Activated CD8-positive, alpha-beta memory T cell treated with anti-CD3 and anti-CD28 coated beads, Interleukin-2, amount 10 ng/mL, durations not matched to agents 7 days and 5 days (primary cell): ENCODE measurements around the gene ZNF225. TPM values are rescaled to one million over a fixed set of nuclear protein-coding genes. Genes with fewer than 3 reads are reported as not detected.

Experiments used
- ATAC-seq: fragments of 150-1000 bp; cut with Tn5 transposase; one replicate; pipeline ENCODE4 v1.10.0; 2021; ENCODE audit warnings: moderate library complexity
- CTCF ChIA-PET: fragments of 350-600 bp; sonication (Branson Sonifier 250); formaldehyde crosslinking; loops from one replicate; lab custom pipeline; 2021; ENCODE audit warnings: antibody characterized with exemption; lab: Charles Lee
- DNase-seq: peaks from one replicate; pipeline ENCODE4 v3.0.0-alpha.2; 2020
- H3K27ac Mint-ChIP-seq: one replicate; pipeline ENCODE4 v1.8.0; 2021; ENCODE audit warnings: mild to moderate bottlenecking, mixed read lengths
- H3K27me3 Mint-ChIP-seq: one replicate; pipeline ENCODE4 v1.8.0; 2021; ENCODE audit warnings: mixed read lengths
- H3K36me3 Mint-ChIP-seq: one replicate; pipeline ENCODE4 v1.8.0; 2021; ENCODE audit warnings: mild to moderate bottlenecking, mixed read lengths
- H3K4me1 Mint-ChIP-seq: one replicate; pipeline ENCODE4 v1.8.0; 2021; ENCODE audit warnings: mixed read lengths
- H3K4me3 Mint-ChIP-seq: one replicate; pipeline ENCODE4 v1.8.0; 2021; ENCODE audit warnings: mild to moderate bottlenecking, moderate library complexity, mixed read lengths
- H3K9me3 Mint-ChIP-seq: one replicate; pipeline ENCODE4 v1.8.0; 2022; ENCODE audit warnings: low read depth, mixed read lengths
- total RNA-seq, 2 experiments: library from RNA; stranded (reverse); gene quantifications; one replicate each; pipeline ENCODE4 v1.2.3, GENCODE V29; 2021

Gene ZNF225
- 1 to 10 TPM; 4.2 to 6.2 TPM for total RNA-seq

GRCh38 chr19:44113138-44113783 lies at the start of gene ZNF225:
Gene ZNF225, plus strand, starts transcription at chr19:44113399. Its CDS starts 2,429 bp downstream, at chr19:44115828.
- peak within 1 kb of the TSS; percentile 93 for H3K27ac Mint-ChIP-seq
- H3K27me3 Mint-ChIP-seq: no peaks in the 10 kb centered on the region
- peaks cover 46% of the 10 kb centered on the region for H3K36me3 Mint-ChIP-seq
- peaks cover 15% of the 10 kb centered on the region for H3K9me3 Mint-ChIP-seq
- peak; percentile 94 for DNase-seq
- peak within 1 kb of the TSS; percentile 100 for H3K4me3 Mint-ChIP-seq
- H3K4me1 Mint-ChIP-seq: peaks cover 19% of the 10 kb centered on the region
- peak; percentile 93 for ATAC-seq
- CTCF ChIA-PET: interaction anchor here (1.2 kb wide), 1 partner anchor 94 kb away, joined by 3 read pairs; no protein-coding TSS in a partner anchor

GRCh38 chr19:44066305-44066704 lies 46.9 kb upstream of the ZNF225 start:
- DNase-seq: no peak
- peaks cover 4% of the 10 kb centered on the region for H3K4me1 Mint-ChIP-seq
- no peak for ATAC-seq
- no peak overlapping the region for H3K4me3 Mint-ChIP-seq
- H3K9me3 Mint-ChIP-seq: peaks cover 27% of the 10 kb centered on the region
- H3K27me3 Mint-ChIP-seq: no peaks in the 10 kb centered on the region
- peaks cover 19% of the 10 kb centered on the region for H3K36me3 Mint-ChIP-seq
- no peak overlapping the region for H3K27ac Mint-ChIP-seq
- CTCF ChIA-PET: interaction anchor here (0.9 kb wide), 1 partner anchor 118 kb away, joined by 3 read pairs; no protein-coding TSS in a partner anchor

DNA sequence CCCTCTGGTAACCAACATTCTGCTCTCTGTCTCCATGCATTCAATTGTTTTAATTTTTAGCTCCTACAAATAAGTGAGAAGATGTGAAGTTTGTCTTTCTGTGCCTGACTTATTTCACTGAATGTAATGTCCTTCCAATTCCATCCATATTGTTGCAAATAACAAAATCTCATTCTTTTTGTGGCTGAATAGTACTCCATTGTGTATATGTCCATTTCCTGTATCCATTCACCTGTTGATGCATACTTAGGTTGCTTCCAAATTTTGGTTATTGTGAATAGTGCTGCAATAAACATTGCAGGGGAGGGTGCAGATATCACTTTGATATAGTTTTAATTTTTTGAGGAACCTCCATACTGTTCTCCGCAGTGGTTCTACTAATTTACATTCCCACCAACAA lies 43.8 kb upstream of the ZNF225 start:
- peaks cover 24% of the 10 kb centered on the region for H3K4me1 Mint-ChIP-seq
- peaks cover 26% of the 10 kb centered on the region for H3K9me3 Mint-ChIP-seq
- H3K27me3 Mint-ChIP-seq: no peaks in the 10 kb centered on the region
- H3K27ac Mint-ChIP-seq: no peak overlapping the region
- H3K4me3 Mint-ChIP-seq: no peak overlapping the region
- no peak for DNase-seq
- no peak for ATAC-seq
- CTCF ChIA-PET: no interaction called here
- H3K36me3 Mint-ChIP-seq: peaks cover 26% of the 10 kb centered on the region

DNA sequence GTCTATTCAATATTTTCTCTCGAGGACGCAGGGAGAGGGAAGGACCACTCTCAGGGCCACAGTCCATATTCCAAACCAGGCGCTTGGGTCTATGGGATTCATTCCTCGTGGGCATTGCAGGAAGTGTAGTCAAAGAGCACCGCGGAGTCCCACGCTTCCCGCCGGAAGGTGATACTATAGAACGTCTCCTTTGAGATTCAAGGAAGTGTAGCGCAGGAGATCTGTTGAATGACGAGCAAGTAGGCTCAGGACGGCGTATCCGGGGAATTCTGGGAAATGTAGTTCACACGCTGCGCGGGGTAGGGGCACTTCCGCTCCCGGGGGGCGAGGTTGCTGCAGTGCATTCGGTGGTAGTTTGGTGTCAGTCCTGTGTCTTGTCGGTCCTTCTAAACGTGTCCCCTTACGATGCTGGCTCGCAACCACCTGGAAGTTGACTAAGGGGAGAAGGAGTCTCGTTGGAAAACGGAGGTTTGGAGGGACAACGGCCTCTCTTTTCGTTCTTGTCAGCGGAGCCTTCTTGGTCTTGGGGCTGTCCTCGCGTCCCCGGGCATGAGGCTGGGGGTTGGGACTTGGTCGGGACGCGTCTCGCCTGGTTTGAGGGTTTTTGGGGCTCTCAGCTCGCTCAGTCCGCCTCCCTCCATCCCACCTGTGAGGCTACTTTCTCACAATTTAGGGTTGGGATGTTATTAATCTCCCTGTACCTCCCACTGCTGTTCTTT lies 41.2 kb upstream of the ZNF225 start, which contains the start of gene ZNF284:
Gene ZNF284, plus strand, starts transcription at position 336 of the 719 bp plus-strand sequence. CDS start 4,231 bp downstream, outside the sequence.
- Mint-ChIP-seq H3K4me3 (peak within 1 kb of the TSS; percentile 87), H3K4me1 (peaks cover 24% of the 10 kb centered on the region), H3K9me3 (peaks cover 16% of the 10 kb centered on the region), H3K27me3 (no peaks in the 10 kb centered on the region), H3K27ac (peak within 1 kb of the TSS; percentile 74), H3K36me3 (peaks cover 26% of the 10 kb centered on the region)
- peak; percentile 99 for ATAC-seq
- peak; percentile 87 for DNase-seq
- CTCF ChIA-PET: interaction anchor here (0.9 to 1.6 kb wide), 3 partner anchors 14 to 144 kb away, joined by 3 to 4 read pairs (median 3); partner anchors contain the start of gene ZNF224

DNA sequence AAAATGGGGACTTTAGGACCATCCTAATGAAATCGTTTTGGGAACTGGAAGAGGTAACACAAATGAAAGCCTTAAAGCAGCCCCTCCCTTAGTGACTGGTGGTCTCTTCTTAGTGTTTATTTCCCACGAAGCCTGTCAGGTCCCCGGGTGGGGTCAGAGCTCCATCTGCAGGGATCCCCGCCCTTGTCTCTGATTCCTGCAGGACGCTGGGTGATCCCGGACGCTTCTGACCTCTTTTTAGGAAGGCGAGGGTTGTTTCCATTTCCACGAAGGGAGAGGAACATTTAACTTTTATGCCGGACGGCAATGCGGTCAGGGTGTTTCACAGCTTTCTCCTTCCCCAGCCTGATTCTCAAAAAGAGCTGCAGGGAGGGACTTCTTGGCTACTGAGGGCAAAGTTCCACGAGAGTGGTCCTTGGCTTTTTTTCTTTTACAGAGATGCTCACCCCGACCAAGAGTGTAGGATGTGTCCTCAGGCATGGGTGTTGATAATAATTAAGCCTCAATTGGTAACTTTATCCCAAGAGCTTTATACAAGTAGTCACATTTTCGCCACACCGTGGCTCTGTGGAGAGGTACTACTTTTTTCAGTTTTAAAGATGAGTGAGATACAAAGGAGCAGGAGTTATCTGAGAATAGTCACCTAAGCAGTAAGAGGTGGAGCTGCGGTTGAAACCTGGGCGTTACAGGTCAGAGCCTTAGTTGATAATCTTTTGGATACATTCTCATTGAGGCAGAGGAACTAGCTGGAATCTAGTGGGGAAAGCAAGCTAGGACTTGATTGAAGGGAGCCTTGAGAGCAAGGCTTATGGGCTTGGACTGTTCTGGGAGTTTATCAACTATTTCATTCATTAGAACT lies 40.4 kb upstream of the ZNF225 start:
- H3K27ac Mint-ChIP-seq: peak overlapping the region; percentile 74

GRCh38 chr19:44076325-44076724 lies 36.9 kb upstream of the ZNF225 start:
- H3K27ac Mint-ChIP-seq: no peak overlapping the region
- ATAC-seq: no peak
- H3K4me3 Mint-ChIP-seq: no peak overlapping the region
- H3K36me3 Mint-ChIP-seq: peaks cover 41% of the 10 kb centered on the region
- CTCF ChIA-PET: no interaction called here
- peaks cover 20% of the 10 kb centered on the region for H3K4me1 Mint-ChIP-seq
- H3K9me3 Mint-ChIP-seq: peaks cover 5% of the 10 kb centered on the region
- no peak for DNase-seq
- H3K27me3 Mint-ChIP-seq: no peaks in the 10 kb centered on the region

More for the DNA sequence above, 40.4 kb upstream of the ZNF225 start:
- H3K4me3 Mint-ChIP-seq: peak overlapping the region; percentile 87
- ATAC-seq (no peak), DNase-seq (no peak)
- H3K4me1 Mint-ChIP-seq: peaks cover 24% of the 10 kb centered on the region
- H3K36me3 Mint-ChIP-seq: peaks cover 32% of the 10 kb centered on the region
- H3K9me3 Mint-ChIP-seq: peaks cover 15% of the 10 kb centered on the region
- CTCF ChIA-PET: interaction anchor here (0.9 to 1.6 kb wide), 3 partner anchors 14 to 145 kb away, joined by 3 to 4 read pairs (median 3); partner anchors contain the start of gene ZNF224
- no peaks in the 10 kb centered on the region for H3K27me3 Mint-ChIP-seq

DNA sequence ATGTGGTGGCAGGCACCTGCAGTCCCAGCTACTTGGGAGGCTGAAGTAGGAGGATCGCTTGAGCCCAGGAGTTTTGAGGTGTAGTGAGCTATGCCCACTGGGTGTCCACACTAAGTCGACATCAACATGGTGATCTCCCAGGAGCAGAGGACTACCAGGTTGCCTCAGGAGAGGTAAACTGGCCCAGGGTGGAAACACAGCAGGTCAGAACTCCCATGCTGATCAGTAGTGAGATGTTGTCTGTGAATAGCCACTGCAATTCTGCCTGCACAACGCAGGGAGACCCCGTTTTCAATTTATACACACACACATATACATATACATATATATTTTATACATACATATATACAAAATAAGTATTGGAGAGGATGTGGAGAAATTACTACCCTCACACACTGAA lies 21.1 kb upstream of the ZNF225 start:
- Mint-ChIP-seq H3K36me3 (peaks cover 15% of the 10 kb centered on the region), H3K9me3 (peaks cover 6% of the 10 kb centered on the region), H3K27me3 (no peaks in the 10 kb centered on the region), H3K27ac (no peak overlapping the region), H3K4me1 (peaks cover 9% of the 10 kb centered on the region), H3K4me3 (no peak overlapping the region)
- ATAC-seq: no peak
- CTCF ChIA-PET: no interaction called here
- no peak for DNase-seq

- no peaks in the 10 kb centered on the region for H3K27me3 Mint-ChIP-seq
- peak within 1 kb of the TSS; percentile 94 for H3K4me3 Mint-ChIP-seq
- ATAC-seq (peak; percentile 84), DNase-seq (peak; percentile 93)
- H3K36me3 Mint-ChIP-seq: peaks cover 31% of the 10 kb centered on the region
- CTCF ChIA-PET: interaction anchor here (0.5 to 2.2 kb wide), 8 partner anchors 20 to 334 kb away, joined by 3 to 6 read pairs (median 3); partner anchors contain the start of genes ZNF221, ZNF284 and ZNF45
- peak within 1 kb of the TSS; percentile 90 for H3K27ac Mint-ChIP-seq
- H3K9me3 Mint-ChIP-seq: peaks cover 7% of the 10 kb centered on the region
- H3K4me1 Mint-ChIP-seq: peaks cover 12% of the 10 kb centered on the region
Observed at GRCh38 chr19:44093931-44094765, 19.1 kb upstream of the ZNF225 start, which contains the start of gene ZNF224. Gene ZNF224, plus strand, starts transcription at chr19:44094361. Its CDS starts 3,513 bp downstream, at chr19:44097874.

- H3K36me3 Mint-ChIP-seq: peaks cover 70% of the 10 kb centered on the region
- peaks cover 7% of the 10 kb centered on the region for H3K4me1 Mint-ChIP-seq
- no peak overlapping the region for H3K27ac Mint-ChIP-seq
- ATAC-seq (no peak), DNase-seq (no peak)
- no peak overlapping the region for H3K4me3 Mint-ChIP-seq
- H3K27me3 Mint-ChIP-seq: no peaks in the 10 kb centered on the region
- peaks cover 48% of the 10 kb centered on the region for H3K9me3 Mint-ChIP-seq
- CTCF ChIA-PET: no interaction called here
Observed at GRCh38 chr19:44107751-44108150, 5.4 kb upstream of the ZNF225 start.

DNA sequence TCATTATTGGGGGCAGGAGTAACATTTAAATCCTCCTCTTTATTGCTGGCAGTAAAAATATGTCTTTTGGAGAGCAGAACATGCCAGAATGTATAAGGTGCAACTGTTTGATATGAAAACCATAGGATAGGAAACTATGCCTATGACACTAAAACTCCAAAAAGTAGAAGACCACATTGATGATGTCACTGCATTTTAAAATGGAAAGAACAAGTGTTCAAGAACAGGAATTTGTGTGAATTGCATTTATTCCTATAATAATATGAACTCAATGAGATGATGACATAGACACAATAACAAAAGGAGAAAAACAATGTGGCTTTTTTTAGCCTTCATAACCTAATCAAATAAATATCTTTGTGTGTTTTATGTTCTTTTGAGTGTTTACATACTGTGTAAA lies 3.7 kb upstream of the ZNF225 start:
- Mint-ChIP-seq H3K36me3 (peaks cover 58% of the 10 kb centered on the region), H3K4me1 (peaks cover 15% of the 10 kb centered on the region), H3K27me3 (no peaks in the 10 kb centered on the region), H3K27ac (no peak overlapping the region), H3K4me3 (no peak overlapping the region), H3K9me3 (peaks cover 39% of the 10 kb centered on the region)
- no peak for ATAC-seq
- DNase-seq: no peak
- CTCF ChIA-PET: no interaction called here

DNA sequence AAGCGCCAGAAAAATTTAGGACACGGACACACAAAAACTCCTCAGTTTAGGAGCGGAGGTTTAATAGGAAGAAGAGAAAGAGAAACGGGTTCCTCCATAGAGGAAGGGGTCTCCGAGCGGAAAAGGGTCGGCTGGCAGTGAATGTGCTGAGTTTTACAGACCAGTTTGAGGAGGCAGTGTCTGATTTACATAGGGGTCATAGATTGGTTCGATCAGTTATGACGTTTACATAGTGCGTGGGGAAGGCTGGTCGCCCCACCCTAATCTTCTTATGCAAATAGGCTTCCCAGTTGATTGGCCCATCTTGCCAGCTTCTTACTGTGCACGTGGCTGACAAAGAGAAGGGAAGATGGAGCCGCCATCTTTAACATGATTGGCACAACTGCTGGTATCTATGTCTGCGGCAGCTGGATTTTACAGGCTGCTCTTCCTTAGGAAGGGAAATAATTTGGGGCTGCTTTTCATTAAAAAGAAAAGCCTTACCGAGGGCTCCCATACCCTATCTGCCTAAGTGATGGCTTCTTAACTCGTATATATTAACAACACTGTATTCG lies 1.2 kb upstream of the ZNF225 start:
- CTCF ChIA-PET: interaction anchor here (1.2 to 1.3 kb wide), 2 partner anchors 16 to 95 kb away, joined by 3 to 4 read pairs; no protein-coding TSS in a partner anchor
- H3K36me3 Mint-ChIP-seq: peaks cover 51% of the 10 kb centered on the region
- peaks cover 19% of the 10 kb centered on the region for H3K4me1 Mint-ChIP-seq
- H3K9me3 Mint-ChIP-seq: peaks cover 27% of the 10 kb centered on the region
- ATAC-seq (no peak), DNase-seq (no peak)
- H3K4me3 Mint-ChIP-seq: peak overlapping the region; percentile 23
- H3K27ac Mint-ChIP-seq: no peak overlapping the region
- H3K27me3 Mint-ChIP-seq: no peaks in the 10 kb centered on the region

DNA sequence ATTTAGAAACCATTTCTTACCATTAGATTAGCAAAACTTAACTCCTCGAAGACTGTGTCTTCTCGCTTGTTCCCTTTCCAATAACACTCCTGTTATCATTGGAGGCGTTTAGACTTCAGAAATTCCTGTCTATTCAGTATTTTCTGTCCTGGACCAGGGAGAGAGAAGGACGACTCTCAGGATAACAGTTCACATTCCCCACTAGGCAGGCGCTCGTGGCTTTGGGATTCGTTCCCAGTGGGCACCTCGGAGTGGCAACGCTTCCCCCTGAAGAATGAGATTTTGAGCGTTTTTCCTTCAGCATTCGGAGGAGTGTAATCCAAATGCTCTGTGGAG lies 429 bp upstream of the ZNF225 start:
- ATAC-seq (no peak), DNase-seq (no peak)
- CTCF ChIA-PET: interaction anchor here (1.2 to 1.3 kb wide), 2 partner anchors 17 to 94 kb away, joined by 3 to 4 read pairs; no protein-coding TSS in a partner anchor
- Mint-ChIP-seq H3K4me3 (peak overlapping the region; percentile 100), H3K27ac (peak overlapping the region; percentile 93), H3K9me3 (peaks cover 19% of the 10 kb centered on the region), H3K27me3 (no peaks in the 10 kb centered on the region), H3K4me1 (peaks cover 19% of the 10 kb centered on the region), H3K36me3 (peaks cover 48% of the 10 kb centered on the region)
